IPS-18c (cell line): ENCODE measurements around the gene CDRT4.

Experiments used
- H3K4me3 ChIP-seq: 2 replicates; pipeline ENCODE4 v1.7.0; 2013; ENCODE audit warnings: low read depth, mild to moderate bottlenecking, low read length, moderate library complexity; ENCODE audit not compliant: insufficient read depth
- H3K9me3 ChIP-seq: one replicate; pipeline ENCODE4 v1.6.1; 2013; ENCODE audit warnings: mild to moderate bottlenecking, low read length, moderate library complexity; ENCODE audit not compliant: control insufficient read depth, insufficient read depth

The CDRT4 gene

DNA sequence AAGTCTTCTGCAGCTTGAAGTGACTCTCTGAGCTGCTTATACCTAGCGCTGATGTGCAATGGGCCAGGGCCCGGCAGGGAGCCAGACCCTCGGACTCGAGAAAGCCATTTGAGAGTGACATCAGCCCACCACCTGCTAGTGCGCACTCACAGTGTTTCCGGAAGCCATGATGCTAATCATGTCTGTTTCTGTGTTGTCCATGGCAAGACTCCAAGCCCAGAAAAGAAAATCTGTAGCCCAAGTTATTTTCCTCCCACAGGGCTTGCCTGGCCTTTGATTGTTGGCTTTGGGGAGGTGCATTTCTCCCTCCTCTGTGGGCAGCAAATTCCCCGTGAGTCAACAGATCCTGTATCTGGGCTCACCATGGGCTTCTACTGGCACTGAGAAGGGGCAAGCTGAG, 1.8 kb upstream of the CDRT4 start:
- Histone ChIP-seq H3K4me3 (no peak overlapping the region), H3K9me3 (no peaks in the 10 kb centered on the region)

DNA sequence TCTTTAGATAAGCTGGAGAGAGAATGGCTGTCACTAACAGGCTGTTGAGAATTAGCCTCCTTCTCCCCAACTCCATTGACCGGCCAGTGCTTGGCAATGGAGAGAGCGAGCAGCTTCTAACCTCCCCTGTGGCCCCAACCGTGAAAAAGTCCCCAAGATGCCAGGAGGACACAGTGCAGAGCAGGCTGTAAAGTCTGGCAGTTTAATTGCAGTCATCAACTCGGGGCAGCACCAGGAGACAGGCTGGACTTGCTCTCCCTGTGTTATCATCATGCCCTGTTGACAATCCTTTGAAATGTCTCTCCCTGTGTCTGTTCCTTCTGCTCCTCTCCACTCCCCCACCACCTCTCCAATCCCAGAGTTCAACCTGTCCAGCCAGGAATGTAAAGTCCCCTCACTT, 705 bp upstream of the CDRT4 start:
- Histone ChIP-seq H3K4me3 (no peak overlapping the region), H3K9me3 (no peaks in the 10 kb centered on the region)

DNA sequence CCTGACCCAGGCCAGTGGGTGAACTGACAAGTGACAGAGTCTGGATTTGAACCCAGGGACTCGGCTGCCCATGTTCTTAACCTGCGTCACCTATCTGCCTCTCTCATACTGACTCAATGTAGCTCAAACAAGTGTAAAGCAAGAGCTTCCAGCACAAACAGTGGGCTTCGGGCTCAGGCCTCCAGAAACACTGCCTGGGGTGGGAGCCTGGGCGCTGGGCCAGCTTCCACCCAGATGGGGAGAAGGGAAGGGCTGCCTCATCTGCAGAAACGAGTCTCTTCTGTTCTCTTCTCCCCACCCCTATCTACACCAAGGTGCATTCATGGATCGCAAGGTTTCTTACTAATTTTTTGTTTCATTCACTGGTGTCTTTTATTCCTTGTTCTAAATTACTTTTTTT, 1.3 kb downstream of the CDRT4 start:
- Histone ChIP-seq H3K4me3 (no peak overlapping the region), H3K9me3 (no peaks in the 10 kb centered on the region)

DNA sequence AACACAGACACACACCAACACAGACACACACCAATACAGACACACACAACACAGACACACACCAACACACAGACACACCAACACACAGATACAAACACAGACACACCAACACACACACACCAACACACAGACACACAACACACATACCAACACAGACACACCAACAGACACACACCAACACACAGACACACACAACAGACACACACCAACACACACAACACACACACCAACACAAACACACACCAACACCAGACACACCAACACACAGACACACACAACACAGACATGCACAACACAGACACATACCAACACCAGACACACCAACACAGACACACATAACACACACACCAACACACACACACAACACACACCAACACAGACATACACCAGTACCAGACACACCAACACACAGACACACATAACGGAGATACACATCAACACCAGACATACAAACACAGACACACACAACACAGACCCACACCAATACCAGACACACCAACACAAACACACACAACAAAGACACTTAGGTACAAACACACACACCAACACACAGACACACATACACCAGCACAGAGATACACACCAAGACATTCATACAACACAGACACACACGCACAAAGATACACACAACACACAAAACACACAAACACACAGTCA, 2.2 kb downstream of the CDRT4 start:
- H3K4me3 ChIP-seq, result no peak overlapping the region
- no peaks in the 10 kb centered on the region for H3K9me3 ChIP-seq

GRCh38 chr17:15464231-15464985, 3.0 kb downstream of the CDRT4 start:
- Histone ChIP-seq H3K4me3 (no peak overlapping the region), H3K9me3 (no peaks in the 10 kb centered on the region)

DNA sequence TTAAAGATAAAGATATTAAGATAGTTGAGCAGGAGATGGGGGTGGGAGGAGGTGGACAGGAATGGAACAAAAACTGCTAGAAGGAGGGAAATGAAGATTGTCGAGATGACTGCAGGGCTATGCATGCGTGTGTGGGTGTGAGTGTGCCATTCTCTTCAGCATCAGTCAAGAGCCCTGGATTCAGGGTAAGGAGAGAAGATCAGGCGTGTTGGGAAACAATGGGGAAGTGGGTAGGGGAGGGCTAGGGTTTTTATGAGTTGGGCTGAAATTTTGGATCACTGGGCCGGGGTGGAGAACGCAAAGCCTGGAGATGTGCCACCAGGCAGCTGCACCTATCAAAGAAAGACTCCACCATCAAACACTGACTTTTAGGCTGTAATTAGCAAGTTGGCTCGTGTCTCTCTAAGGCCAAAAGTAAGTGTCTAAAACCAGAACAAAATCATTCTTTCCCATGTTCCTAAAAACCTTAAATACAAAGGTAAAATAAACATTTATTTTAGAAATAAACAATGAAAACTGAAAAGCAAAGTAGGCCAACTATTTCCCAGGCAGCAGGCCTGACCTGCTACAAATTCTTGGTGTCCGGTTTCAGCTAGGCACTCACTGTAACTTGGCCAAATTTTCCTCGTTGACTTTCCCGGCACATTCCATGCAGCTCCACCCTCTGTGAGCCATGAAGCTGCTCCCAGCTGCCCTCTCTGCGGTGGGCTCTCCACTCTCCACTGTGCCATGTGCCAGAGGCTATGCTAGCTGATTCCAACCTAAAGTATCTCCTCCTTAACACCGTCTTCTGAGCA, 4.2 kb downstream of the CDRT4 start:
- Histone ChIP-seq H3K9me3 (no peaks in the 10 kb centered on the region), H3K4me3 (no peak overlapping the region)

DNA sequence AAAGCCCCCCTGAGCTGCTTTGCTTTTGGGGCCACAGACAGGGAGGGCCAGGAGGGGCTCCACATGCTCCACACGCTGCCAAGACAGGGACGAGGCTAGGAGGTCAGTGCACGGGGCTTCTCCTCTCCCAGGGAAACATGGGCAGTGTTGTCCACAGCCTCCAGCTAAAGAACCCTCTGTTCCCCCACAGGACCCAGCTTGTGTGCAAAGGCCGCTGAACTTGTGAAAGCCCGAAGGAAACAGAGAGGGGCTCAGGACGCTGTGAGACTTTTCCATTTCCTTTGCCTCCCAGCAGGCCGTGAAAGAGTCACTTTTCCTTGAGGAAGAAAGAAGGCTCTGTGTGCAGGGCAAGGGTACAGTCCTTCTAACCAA, 9.7 kb downstream of the CDRT4 start:
- H3K9me3 ChIP-seq, result peaks cover 4% of the 10 kb centered on the region
- no peak overlapping the region for H3K4me3 ChIP-seq

DNA sequence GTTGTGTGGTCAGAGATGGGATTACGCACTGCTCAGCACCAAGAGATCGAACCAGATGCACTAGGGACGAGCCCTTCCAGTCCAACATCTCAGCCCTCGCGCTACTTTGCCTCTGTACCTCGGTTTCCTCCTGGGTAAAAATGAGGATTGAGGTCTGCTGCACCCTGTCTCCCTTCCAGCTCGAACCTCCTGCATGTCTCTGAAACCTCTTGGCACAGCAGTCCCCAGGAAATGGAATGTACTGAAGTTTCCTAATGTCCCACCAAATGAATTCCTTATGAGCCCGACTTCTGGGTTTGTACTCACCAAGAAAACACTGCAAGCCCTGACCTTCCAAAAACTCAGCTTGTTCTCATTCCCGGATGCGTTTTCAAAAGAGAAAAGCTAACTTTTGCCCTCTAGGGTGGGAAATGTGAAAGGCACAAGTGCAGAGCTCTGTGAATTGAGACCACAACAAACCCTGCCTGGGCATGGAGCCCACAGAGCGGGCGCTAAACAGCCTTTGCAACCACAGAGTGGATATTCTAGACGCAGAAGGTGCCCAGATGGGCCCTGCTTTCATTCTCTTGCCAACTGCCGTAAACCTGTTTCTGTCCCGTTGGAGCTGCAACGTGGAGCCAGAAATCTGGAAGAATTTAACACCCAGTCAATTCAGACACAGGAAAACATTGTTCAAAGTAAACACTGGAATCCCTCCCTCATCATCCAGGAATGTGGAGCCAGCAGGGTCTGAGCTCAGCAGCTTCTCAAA, 10.3 kb downstream of the CDRT4 start:
- H3K4me3 ChIP-seq, result no peak overlapping the region

DNA sequence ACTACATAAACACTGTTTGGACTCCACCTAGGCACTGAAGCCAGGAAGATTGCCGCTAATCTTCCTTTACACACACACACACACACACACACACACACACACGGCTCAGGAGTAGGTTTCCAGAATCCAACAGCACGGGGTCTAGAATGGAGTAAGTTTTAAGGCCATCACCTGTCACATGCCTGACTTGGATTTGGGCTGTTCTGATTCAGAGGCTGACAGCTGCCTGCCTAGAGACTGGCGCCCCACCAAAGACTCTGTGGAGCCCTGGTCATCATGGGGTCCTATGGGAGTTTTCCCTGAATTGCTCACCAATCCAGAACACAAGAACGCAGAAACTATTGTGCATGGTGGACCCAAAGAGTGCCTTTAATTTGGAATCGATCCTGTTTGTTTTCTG, 10.9 kb downstream of the CDRT4 start:
- no peak overlapping the region for H3K4me3 ChIP-seq
- H3K9me3 ChIP-seq, result peaks cover 4% of the 10 kb centered on the region

More for the DNA sequence above, 10.3 kb downstream of the CDRT4 start:
- peaks cover 4% of the 10 kb centered on the region for H3K9me3 ChIP-seq

DNA sequence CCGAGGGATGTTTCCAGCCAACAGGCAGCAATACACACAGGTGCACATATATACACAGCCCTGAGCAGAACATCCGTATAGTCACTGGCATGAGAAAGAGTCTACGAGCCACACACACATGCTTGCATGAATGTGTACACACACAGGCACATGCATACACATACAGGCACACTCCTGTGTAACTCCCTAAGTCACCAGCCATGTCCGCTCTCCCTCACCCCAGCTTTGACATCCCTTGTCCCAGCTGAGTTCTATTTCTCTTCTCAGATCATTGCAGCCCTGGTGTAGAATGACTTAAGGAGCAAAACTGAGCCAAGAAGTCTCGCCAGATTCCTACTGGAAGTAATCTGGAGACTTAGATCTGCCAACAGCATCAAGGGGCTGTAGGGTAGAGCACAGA, 13.1 kb downstream of the CDRT4 start:
- H3K9me3 ChIP-seq, result peaks cover 4% of the 10 kb centered on the region
- H3K4me3 ChIP-seq, result no peak overlapping the region

GRCh38 chr17:15453782-15454181, 13.6 kb downstream of the CDRT4 start:
- H3K4me3 ChIP-seq, result no peak overlapping the region
- peaks cover 4% of the 10 kb centered on the region for H3K9me3 ChIP-seq

DNA sequence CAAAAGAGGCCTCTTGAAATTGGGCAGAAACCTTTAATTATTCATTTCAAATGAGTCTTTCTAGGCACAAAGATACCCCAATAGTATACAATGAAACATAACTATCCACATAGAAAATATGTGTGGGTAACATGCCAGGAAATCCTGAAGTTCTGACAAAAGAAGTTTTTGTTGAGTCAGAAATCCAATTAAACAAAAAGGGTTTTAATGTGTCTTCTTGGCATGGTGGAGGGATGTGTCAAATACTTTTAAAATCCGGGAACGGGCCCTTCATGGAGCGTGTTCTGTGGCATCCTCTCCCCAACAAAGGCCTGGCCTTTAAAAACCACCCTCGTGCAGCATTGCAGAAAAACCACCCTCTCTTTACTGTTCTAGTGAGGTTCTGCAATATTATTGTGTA, 14.2 kb downstream of the CDRT4 start:
- Histone ChIP-seq H3K4me3 (no peak overlapping the region), H3K9me3 (peaks cover 4% of the 10 kb centered on the region)

- no peak overlapping the region for H3K4me3 ChIP-seq
- peaks cover 4% of the 10 kb centered on the region for H3K9me3 ChIP-seq
Observed at GRCh38 chr17:15452746-15453145, 14.7 kb downstream of the CDRT4 start.

- Histone ChIP-seq H3K4me3 (no peak overlapping the region), H3K9me3 (peaks cover 4% of the 10 kb centered on the region)
Observed at GRCh38 chr17:15451680-15452079, 15.7 kb downstream of the CDRT4 start.

- no peaks in the 10 kb centered on the region for H3K9me3 ChIP-seq
- no peak overlapping the region for H3K4me3 ChIP-seq
Observed at GRCh38 chr17:15448580-15448956, 18.9 kb downstream of the CDRT4 start.

DNA sequence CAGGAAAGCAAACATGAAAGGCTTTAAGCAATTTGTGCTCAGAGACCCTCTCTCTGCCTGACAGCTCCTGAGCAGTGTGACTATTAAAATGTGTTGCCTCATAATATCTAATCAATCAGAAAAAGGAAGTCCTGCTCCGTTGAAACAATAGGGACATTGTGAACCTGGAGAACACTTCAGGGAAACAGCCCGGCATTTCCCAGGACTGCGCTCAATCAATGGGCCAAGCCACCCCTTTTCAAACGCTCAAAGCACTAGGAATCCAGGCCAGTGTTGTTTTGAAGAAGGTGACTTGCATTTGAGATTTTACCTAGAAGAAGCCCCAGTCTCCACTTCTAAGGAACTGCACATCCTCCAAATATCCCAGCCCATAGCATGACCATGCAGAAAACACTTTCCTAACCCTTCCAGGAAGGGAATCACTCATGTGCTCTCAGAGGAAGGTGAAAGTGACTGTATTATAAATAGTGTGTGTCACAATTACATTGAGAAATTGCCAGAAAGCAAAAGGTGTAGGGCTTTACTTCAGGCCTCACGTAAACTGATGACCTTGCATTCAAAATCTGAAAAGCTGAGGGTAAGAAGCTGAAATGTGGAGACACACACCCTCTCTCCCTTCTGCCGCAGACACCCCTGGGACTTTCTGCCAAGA, 19.4 kb downstream of the CDRT4 start:
- H3K9me3 ChIP-seq, result no peaks in the 10 kb centered on the region
- no peak overlapping the region for H3K4me3 ChIP-seq

DNA sequence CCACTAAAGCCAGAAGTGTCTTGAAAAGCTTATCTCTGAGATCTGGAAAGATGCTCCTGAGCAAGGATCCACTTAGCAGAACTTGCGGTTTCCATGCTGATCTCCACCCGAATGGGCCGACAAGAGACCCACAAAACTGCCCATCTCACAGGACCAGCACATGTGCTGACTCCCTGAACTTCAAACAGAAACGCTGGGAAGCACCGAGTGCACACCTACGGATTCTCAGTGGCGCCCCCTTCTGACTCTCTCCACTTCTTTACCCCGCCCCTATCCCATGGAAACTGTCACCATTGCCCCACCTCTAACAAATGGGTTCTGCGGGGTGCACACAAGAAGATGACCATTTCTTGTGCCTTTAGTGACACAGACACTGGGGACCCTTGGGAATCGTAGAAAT, 21.4 kb downstream of the CDRT4 start:
- Histone ChIP-seq H3K9me3 (no peaks in the 10 kb centered on the region), H3K4me3 (no peak overlapping the region)
